ENCODE data around the gene PDE9A.

The PDE9A gene

DNA sequence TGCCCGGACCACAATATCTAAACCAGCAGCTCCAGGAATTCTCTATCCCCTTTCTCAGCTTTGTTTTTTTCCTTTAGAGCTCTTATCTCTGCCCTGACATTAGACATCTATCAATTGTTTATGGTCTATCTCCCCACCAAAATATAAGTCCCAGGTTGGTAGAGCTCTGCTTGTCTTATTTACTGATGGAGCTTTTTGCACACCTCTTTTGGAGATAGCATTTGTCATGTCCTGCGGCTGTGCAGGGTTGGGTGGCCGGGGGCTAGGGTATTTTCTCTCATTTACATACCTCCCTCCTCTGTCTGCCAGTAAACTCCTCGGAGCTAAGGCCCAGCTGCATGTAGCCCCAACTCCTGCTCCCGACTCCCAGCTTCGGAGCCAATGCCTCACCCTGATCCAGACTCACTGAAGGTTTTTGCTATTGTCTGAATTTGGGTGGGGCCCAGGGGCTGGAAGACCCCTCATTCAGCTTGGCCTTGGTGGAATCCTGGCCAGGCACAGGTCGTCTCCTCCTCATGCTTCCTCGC, 11.1 kb upstream of the PDE9A start:
- no CpG with 5 or more reads among the region's 8 CpGs for WGBS (ENCODE audit: extremely low coverage, insufficient coverage, insufficient read length)
- Histone ChIP-seq H3K4me2 (ENCODE audit: low read length) (no peak overlapping the region), H4K8ac (ENCODE audit: low read depth, low read length) (no peak overlapping the region), H3K14ac (ENCODE audit: low read length) (no peak overlapping the region), H3K9ac (ENCODE audit: low read length) (no peak overlapping the region), H3K79me1 (ENCODE audit: low read length) (no peaks in the 10 kb centered on the region), H4K91ac (ENCODE audit: low read depth, low read length) (no peak overlapping the region), H3K27ac (ENCODE audit: low read depth, low read length) (no peak overlapping the region), H2BK120ac (ENCODE audit: insufficient read depth, low read length, poor library complexity) (no peak overlapping the region), H3K9me3 (ENCODE audit: insufficient read depth, low read depth, low read length) (peaks cover under 1% of the 10 kb centered on the region), H3K27me3 (ENCODE audit: insufficient read depth, low read length) (no peaks in the 10 kb centered on the region), H2AFZ (ENCODE audit: insufficient read depth, low read length, poor library complexity) (no peak overlapping the region), H2BK12ac (ENCODE audit: low read length) (no peak overlapping the region), H3K4me3 (ENCODE audit: low read depth, low read length) (no peak overlapping the region), H3K18ac (ENCODE audit: low read length) (no peak overlapping the region), H2AK5ac (ENCODE audit: low read length) (no peak overlapping the region), H4K12ac (ENCODE audit: low read depth, low read length) (no peak overlapping the region), H3K4me1 (ENCODE audit: control insufficient read depth in 1 of 2, insufficient read depth in 2 of 2, low read length in 2 of 2) (no peaks in the 10 kb centered on the region), H3K36me3 (ENCODE audit: control insufficient read depth in 1 of 2, insufficient read depth in 2 of 2, low read length in 2 of 2) (no peaks in the 10 kb centered on the region), H3K4ac (ENCODE audit: low read depth, low read length) (no peak overlapping the region), H2BK5ac (ENCODE audit: low read depth, low read length, poor library complexity) (no peak overlapping the region), H3K23ac (ENCODE audit: low read length) (no peak overlapping the region), H3K79me2 (ENCODE audit: control insufficient read depth, insufficient read depth, low read length, poor library complexity) (no peaks in the 10 kb centered on the region)
- no peak for DNase-seq

DNA sequence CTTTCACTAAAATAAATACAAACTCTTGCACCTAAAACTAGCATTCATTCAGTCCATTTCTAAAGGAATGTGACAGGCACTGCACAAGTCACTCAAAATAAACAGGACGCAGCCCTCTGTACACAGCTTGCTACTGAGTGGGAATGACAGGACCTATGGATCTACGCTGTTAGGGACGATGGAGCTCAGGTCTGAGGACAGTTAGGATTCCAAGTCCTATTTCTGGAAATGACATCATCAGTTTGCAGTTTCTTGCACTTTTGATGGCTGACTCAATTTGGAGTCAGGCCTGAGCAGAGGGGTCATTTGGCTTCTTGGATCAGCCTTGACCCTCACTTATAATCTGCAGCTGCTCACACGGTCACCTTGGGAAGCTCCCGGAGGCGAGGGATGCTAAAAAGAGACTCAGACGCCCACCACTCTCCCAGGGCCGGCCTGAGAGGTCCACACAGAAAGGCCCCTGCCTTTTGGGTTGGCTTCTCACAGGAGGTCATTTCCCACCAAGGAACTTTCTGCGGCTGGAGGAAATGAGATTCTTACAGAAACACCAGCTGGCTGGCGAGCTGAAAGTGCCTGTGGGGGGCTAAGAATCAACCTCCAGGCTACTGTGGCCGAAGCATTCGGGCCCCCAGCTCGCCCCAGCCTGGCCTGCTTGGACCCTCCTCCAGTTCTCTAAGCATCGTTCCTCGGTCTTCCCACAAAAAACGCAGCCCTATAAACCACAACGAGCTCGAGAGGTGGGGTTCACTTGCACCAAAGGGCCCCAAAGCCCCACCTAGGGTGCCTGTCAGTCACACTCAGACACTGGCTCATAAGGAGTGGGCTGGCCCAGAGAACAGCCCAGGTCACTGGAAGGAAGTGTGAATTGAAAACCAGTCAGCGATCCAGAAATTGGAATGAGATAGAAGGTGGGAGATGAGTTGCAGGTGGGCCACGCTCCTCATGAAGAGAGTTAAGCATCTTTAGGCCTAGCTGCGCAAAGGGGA, 8.9 kb upstream of the PDE9A start:
- Histone ChIP-seq H3K27me3 (ENCODE audit: insufficient read depth, low read length) (no peaks in the 10 kb centered on the region), H2BK5ac (ENCODE audit: low read depth, low read length, poor library complexity) (no peak overlapping the region), H3K36me3 (ENCODE audit: control insufficient read depth in 1 of 2, insufficient read depth in 2 of 2, low read length in 2 of 2) (no peaks in the 10 kb centered on the region), H2AK5ac (ENCODE audit: low read length) (no peak overlapping the region), H2BK12ac (ENCODE audit: low read length) (no peak overlapping the region), H3K4me2 (ENCODE audit: low read length) (no peak overlapping the region), H3K23ac (ENCODE audit: low read length) (no peak overlapping the region), H2AFZ (ENCODE audit: insufficient read depth, low read length, poor library complexity) (no peak overlapping the region), H4K91ac (ENCODE audit: low read depth, low read length) (no peak overlapping the region), H3K9me3 (ENCODE audit: insufficient read depth, low read depth, low read length) (no peaks in the 10 kb centered on the region), H3K14ac (ENCODE audit: low read length) (no peak overlapping the region), H3K79me2 (ENCODE audit: control insufficient read depth, insufficient read depth, low read length, poor library complexity) (no peaks in the 10 kb centered on the region), H3K9ac (ENCODE audit: low read length) (no peak overlapping the region), H4K12ac (ENCODE audit: low read depth, low read length) (no peak overlapping the region), H3K79me1 (ENCODE audit: low read length) (no peaks in the 10 kb centered on the region), H3K4me1 (ENCODE audit: control insufficient read depth in 1 of 2, insufficient read depth in 2 of 2, low read length in 2 of 2) (no peaks in the 10 kb centered on the region), H3K27ac (ENCODE audit: low read depth, low read length) (no peak overlapping the region), H3K4me3 (ENCODE audit: low read depth, low read length) (no peak overlapping the region), H4K8ac (ENCODE audit: low read depth, low read length) (no peak overlapping the region), H3K4ac (ENCODE audit: low read depth, low read length) (no peak overlapping the region), H3K18ac (ENCODE audit: low read length) (no peak overlapping the region), H2BK120ac (ENCODE audit: insufficient read depth, low read length, poor library complexity) (no peak overlapping the region)
- DNase-seq, result no peak
- WGBS (ENCODE audit: extremely low coverage, insufficient coverage, insufficient read length), result no CpG with 5 or more reads among the region's 21 CpGs

DNA sequence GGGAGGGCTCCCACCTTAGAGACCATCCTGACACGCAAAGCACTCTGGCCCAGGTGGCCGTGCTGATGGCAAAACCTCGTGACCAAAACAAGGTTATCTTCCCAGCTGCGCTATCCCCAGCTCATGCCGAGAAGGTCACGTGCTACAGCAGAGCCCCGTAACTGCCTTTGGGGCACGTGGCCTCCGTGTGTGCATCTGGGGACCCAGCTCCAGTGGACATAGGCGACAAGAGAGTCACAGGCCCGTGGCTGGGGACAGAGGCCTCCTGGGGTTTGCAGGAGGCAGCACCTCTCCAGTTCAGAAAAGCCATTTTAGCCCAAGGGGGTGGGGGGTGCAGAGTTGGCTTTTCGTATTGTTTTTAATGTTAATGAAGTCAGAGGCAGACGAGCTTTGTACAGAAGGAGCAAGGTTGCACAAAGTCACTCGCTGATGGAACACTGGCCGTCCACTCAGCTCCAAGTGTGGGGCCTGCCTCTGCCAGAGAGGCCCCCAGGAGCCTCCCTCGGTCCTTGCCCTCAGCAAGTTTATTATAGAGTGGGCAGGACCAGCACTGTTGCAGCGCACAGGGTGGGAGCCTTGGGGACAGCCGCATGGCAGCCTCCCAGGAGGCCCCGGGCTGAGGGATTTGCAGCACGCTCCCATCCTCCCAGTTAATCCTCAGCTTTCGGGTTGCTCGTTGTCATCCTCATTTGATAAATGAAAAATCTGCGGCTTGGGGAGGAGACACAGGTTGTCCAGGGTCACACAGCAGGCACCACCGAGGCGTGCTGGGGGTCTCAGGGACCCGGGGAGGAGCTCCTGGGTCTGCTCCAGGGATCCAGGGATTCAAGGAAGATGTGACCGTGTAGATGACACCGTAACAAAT, 8.0 kb upstream of the PDE9A start:
- Histone ChIP-seq H2BK12ac (ENCODE audit: low read length) (no peak overlapping the region), H2AK5ac (ENCODE audit: low read length) (no peak overlapping the region), H4K91ac (ENCODE audit: low read depth, low read length) (no peak overlapping the region), H2BK5ac (ENCODE audit: low read depth, low read length, poor library complexity) (no peak overlapping the region), H3K36me3 (ENCODE audit: control insufficient read depth in 1 of 2, insufficient read depth in 2 of 2, low read length in 2 of 2) (no peaks in the 10 kb centered on the region), H3K23ac (ENCODE audit: low read length) (no peak overlapping the region), H3K79me1 (ENCODE audit: low read length) (no peaks in the 10 kb centered on the region), H3K27ac (ENCODE audit: low read depth, low read length) (no peak overlapping the region), H3K4me1 (ENCODE audit: control insufficient read depth in 1 of 2, insufficient read depth in 2 of 2, low read length in 2 of 2) (no peaks in the 10 kb centered on the region), H4K12ac (ENCODE audit: low read depth, low read length) (no peak overlapping the region), H2AFZ (ENCODE audit: insufficient read depth, low read length, poor library complexity) (no peak overlapping the region), H3K18ac (ENCODE audit: low read length) (no peak overlapping the region), H3K4me3 (ENCODE audit: low read depth, low read length) (no peak overlapping the region), H2BK120ac (ENCODE audit: insufficient read depth, low read length, poor library complexity) (no peak overlapping the region), H3K9ac (ENCODE audit: low read length) (no peak overlapping the region), H4K8ac (ENCODE audit: low read depth, low read length) (no peak overlapping the region), H3K27me3 (ENCODE audit: insufficient read depth, low read length) (no peaks in the 10 kb centered on the region), H3K4me2 (ENCODE audit: low read length) (no peak overlapping the region), H3K79me2 (ENCODE audit: control insufficient read depth, insufficient read depth, low read length, poor library complexity) (no peaks in the 10 kb centered on the region), H3K4ac (ENCODE audit: low read depth, low read length) (no peak overlapping the region), H3K9me3 (ENCODE audit: insufficient read depth, low read depth, low read length) (peaks cover 1% of the 10 kb centered on the region), H3K14ac (ENCODE audit: low read length) (no peak overlapping the region)
- no peak for DNase-seq
- WGBS (ENCODE audit: extremely low coverage, insufficient coverage, insufficient read length), result no CpG with 5 or more reads among the region's 28 CpGs

DNA sequence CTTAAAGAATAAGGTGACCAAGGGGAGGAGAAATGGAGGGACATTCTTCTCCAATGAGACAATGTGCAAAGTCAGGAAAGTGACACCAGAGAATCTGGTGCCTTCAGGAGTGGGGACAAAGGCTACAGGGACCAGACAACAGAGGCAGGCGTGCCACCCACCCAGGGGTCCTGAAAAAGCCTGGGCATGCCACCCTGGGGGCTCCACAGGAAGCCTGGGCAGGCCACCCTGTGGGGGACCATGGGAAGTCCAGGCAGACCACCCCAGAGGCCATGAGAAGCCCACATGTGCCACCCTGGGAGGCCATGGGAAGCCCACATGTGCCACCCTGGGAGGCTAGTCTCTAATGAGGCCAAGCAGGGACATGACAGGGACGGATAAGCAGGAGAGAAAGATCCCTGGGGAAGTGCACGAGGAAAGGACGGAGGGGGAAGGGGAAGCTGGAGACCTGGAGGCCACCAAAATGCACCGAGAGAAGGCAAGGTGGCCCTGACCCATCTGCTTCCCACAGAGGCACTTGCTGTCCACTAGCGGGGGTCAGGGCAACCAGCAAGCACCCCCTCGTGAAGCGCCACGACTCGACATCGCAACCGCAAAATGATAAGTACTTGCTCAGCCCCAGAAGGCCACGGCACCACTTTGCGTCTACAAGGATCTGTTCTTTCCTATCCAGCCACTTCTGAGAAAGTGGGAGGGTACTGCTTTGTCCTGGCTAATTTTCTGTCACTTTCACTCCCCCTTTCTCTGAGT, 7.2 kb upstream of the PDE9A start:
- H3K9ac ChIP-seq (ENCODE audit: low read length), result no peak overlapping the region
- no peaks in the 10 kb centered on the region for H3K4me1 ChIP-seq (ENCODE audit: control insufficient read depth in 1 of 2, insufficient read depth in 2 of 2, low read length in 2 of 2)
- no peaks in the 10 kb centered on the region for H3K27me3 ChIP-seq (ENCODE audit: insufficient read depth, low read length)
- H2BK5ac ChIP-seq (ENCODE audit: low read depth, low read length, poor library complexity), result no peak overlapping the region
- H3K79me1 ChIP-seq (ENCODE audit: low read length), result no peaks in the 10 kb centered on the region
- H3K23ac ChIP-seq (ENCODE audit: low read length), result no peak overlapping the region
- no peak overlapping the region for H3K4me2 ChIP-seq (ENCODE audit: low read length)
- H3K4me3 ChIP-seq (ENCODE audit: low read depth, low read length), result no peak overlapping the region
- no peak overlapping the region for H3K27ac ChIP-seq (ENCODE audit: low read depth, low read length)
- no peak overlapping the region for H2BK12ac ChIP-seq (ENCODE audit: low read length)
- H4K8ac ChIP-seq (ENCODE audit: low read depth, low read length), result no peak overlapping the region
- no peak overlapping the region for H4K91ac ChIP-seq (ENCODE audit: low read depth, low read length)
- H2AFZ ChIP-seq (ENCODE audit: insufficient read depth, low read length, poor library complexity), result no peak overlapping the region
- no peaks in the 10 kb centered on the region for H3K36me3 ChIP-seq (ENCODE audit: control insufficient read depth in 1 of 2, insufficient read depth in 2 of 2, low read length in 2 of 2)
- H3K79me2 ChIP-seq (ENCODE audit: control insufficient read depth, insufficient read depth, low read length, poor library complexity), result no peaks in the 10 kb centered on the region
- WGBS (ENCODE audit: extremely low coverage, insufficient coverage, insufficient read length), result no CpG with 5 or more reads among the region's 14 CpGs
- no peak overlapping the region for H3K14ac ChIP-seq (ENCODE audit: low read length)
- peaks cover 6% of the 10 kb centered on the region for H3K9me3 ChIP-seq (ENCODE audit: insufficient read depth, low read depth, low read length)
- no peak overlapping the region for H2AK5ac ChIP-seq (ENCODE audit: low read length)
- no peak overlapping the region for H4K12ac ChIP-seq (ENCODE audit: low read depth, low read length)
- no peak overlapping the region for H3K4ac ChIP-seq (ENCODE audit: low read depth, low read length)
- no peak for DNase-seq
- no peak overlapping the region for H3K18ac ChIP-seq (ENCODE audit: low read length)
- no peak overlapping the region for H2BK120ac ChIP-seq (ENCODE audit: insufficient read depth, low read length, poor library complexity)

Data from trophoblast cell (in vitro differentiated cells and primary cell).